SJCRH30 (cell line): ENCODE data around the gene SEC24D. TPM values are rescaled to one million over a fixed set of nuclear protein-coding genes. Genes with fewer than 3 reads are reported as not detected.
A peak's percentile ranks its signal among the peaks of the same experiment; 100 is the strongest.

ENCODE experiments used
- DNase-seq, 2 experiments: peaks; one replicate each; pipeline ENCODE4 v3.0.0-alpha.2; 2015 to 2020
- H3K27ac ChIP-seq: fragments of 250-450 bp; sonication (Bioruptor Pico); 2 replicates; pipeline ENCODE4 v1.5.1; 2020; ENCODE audit warnings: mild to moderate bottlenecking, moderate library complexity
- H3K27me3 ChIP-seq: fragments of 250-450 bp; sonication (Bioruptor Pico); 2 replicates; pipeline ENCODE4 v1.5.1; 2020; ENCODE audit warnings: mild to moderate bottlenecking, moderate library complexity
- H3K36me3 ChIP-seq: fragments of 250-450 bp; sonication (Bioruptor Pico); 2 replicates; pipeline ENCODE4 v1.5.1; 2020; ENCODE audit warnings: mild to moderate bottlenecking, moderate library complexity
- H3K4me1 ChIP-seq: fragments of 250-450 bp; sonication (Bioruptor Pico); 2 replicates; pipeline ENCODE4 v1.5.1; 2020; ENCODE audit warnings: mild to moderate bottlenecking, moderate library complexity
- H3K4me3 ChIP-seq: fragments of 250-450 bp; sonication (Bioruptor Pico); 2 replicates; pipeline ENCODE4 v1.5.1; 2020; ENCODE audit warnings: mild to moderate bottlenecking, moderate library complexity
- H3K9me3 ChIP-seq: fragments of 250-450 bp; sonication (Bioruptor Pico); replicated peaks from 2 replicates; pipeline ENCODE4 v1.5.1; 2020; ENCODE audit warnings: mild to moderate bottlenecking, moderate library complexity
- total RNA-seq: library from RNA; depleted of rRNA; stranded (reverse); fragments of >200 nt; shearing (Covaris generic); gene quantifications from 2 replicates; pipeline ENCODE4 v1.2.3, GENCODE V29; 2014; rRNA removed

SEC24D gene
- total RNA-seq, 1 experiment from 2014 or later: 25.9 TPM

DNA sequence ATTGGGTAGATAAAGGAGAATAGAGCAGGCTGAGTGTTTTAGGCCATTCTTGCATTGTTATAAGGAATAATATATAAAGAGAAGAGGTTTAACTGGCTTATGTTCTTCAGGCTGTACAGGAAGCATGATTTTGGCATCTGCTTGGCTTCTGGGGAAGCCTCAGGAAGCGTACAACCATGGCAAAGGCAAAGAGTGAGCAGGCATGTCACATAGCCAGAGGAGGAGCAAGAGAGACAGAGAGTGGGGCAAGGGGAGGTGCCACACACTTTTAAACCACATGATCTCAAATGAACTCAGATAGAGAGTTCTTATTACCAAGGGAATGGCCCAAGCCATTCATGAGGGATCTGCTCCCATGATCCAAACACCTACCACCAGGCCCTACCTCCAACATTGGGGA, 155.1 kb downstream of the SEC24D start:
- Histone ChIP-seq H3K4me1 (peaks cover 2% of the 10 kb centered on the region; the same call in 1 of the 2 replicates), H3K9me3 (no peaks in the 10 kb centered on the region), H3K36me3 (no peaks in the 10 kb centered on the region), H3K27me3 (no peaks in the 10 kb centered on the region), H3K4me3 (no peak overlapping the region), H3K27ac (no peak overlapping the region)
- peak in 1 of 2 experiments; percentile 15 for DNase-seq

DNA sequence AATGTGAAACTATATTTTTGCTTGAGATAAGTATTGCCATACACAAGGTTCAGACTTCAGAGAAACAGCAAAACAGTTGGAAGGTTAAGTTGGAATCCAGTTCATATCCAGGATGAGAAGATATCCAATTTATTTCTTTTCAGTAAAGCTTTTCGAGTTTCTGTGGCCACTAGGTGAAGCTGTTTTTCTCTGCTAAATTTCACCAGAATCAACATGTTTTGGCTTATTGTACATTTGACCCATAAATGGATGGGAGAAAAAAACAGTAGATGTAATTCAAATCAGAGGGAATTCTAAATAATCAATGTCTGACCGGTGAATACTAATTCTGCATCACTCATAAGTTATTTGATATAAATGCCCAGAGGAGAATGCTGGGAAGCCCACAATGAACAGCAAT, 159.8 kb downstream of the SEC24D start:
- H3K4me3 ChIP-seq: no peak overlapping the region
- H3K4me1 ChIP-seq: no peaks in the 10 kb centered on the region
- H3K9me3 ChIP-seq: no peaks in the 10 kb centered on the region
- H3K27me3 ChIP-seq: peaks cover 3% of the 10 kb centered on the region; the same call in 1 of the 2 replicates
- no peaks in the 10 kb centered on the region for H3K36me3 ChIP-seq
- DNase-seq: no peak
- H3K27ac ChIP-seq: no peak overlapping the region

Other genes starting within 250 kb of the SEC24D start
- gene METTL14, start 150.7 kb downstream of the SEC24D start, total RNA-seq: 37.4 and 39.5 TPM in 2 replicates
- gene SYNPO2, start 52.7 kb upstream of the SEC24D start, total RNA-seq: 8.5 and 9.2 TPM in 2 replicates